Measurements from ENCODE around the gene TPGS1. TPM values are rescaled to one million over a fixed set of nuclear protein-coding genes. Genes with fewer than 3 reads are reported as not detected.

The TPGS1 gene
- total and polyA plus RNA-seq, 12 donors, result 7.1 to 22.2 (median 10.2) TPM

DNA sequence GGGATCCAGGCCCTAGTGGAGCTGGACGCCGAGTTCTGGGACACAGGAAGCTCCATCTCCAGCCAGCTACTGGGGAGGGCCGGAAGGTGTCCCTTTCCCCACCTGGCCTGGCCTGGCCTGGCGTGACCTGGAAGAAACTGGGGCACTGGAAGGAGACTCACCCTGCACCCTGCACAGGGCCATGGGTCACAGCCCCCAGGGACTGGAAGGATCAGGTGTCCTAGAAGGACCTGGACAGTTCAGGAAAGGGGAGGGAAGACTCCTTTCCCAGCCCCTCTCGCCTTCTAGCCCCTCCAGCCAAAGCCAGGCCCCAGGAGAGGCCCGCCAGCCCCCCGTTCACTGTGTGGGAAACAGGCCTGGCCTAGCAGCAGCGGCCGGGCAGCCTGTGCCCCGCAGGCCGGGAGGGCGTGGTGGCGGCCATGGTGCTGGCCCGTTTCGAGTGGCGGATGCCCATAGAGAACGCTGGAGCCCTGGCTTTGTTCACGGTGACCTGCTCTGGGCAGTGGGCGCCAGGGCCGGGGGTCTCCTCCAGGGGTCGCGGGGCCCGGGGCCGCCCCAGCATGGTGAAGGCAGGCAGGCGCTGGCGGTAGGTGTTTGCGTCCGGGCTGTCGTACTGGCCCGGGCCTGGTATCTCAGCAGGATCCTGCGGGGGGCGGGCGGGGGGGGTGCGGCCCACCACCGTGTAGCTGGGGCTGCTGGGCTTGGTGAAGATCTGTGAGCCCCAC lies 43.7 kb upstream of the TPGS1 start:
- intact Hi-C loops (cut with DNase I), result no loop called here
- ATAC-seq (peak in 1 of 8 donors; percentile 9), DNase-seq (no peak)
- no peaks in the 10 kb centered on the region for H3K9me3 ChIP-seq
- peaks cover 0 to 19% (median 17%) of the 10 kb centered on the region in 9 donors for H3K4me1 ChIP-seq
- WGBS, 2 donors, result 83% methylated on average over 35 of the region's 35 CpGs
- H3K4me3 ChIP-seq, result no peak overlapping the region
- no peak for TF ChIP-seq CTCF (IDR thresholded peaks at IDR 0.05)
- H3K27ac ChIP-seq, result no peak overlapping the region
- H3K36me3 ChIP-seq, result no peaks in the 10 kb centered on the region
- H3K27me3 ChIP-seq, result peaks cover 0 to 30% (median 0%) of the 10 kb centered on the region in 7 donors

- H3K9me3 ChIP-seq, result no peaks in the 10 kb centered on the region
- H3K27ac ChIP-seq, result no peak overlapping the region
- 90 to 93% methylated on average over 9 of the region's 9 CpGs for WGBS, 2 donors
- H3K36me3 ChIP-seq, result no peaks in the 10 kb centered on the region
- intact Hi-C loops (cut with DNase I), result no loop called here
- TF ChIP-seq CTCF (IDR thresholded peaks at IDR 0.05), result no peak
- H3K4me1 ChIP-seq, result peaks cover 0 to 19% (median 17%) of the 10 kb centered on the region in 9 donors
- no peak overlapping the region for H3K4me3 ChIP-seq
- no peak for DNase-seq
- H3K27me3 ChIP-seq, result peaks cover 0 to 30% (median 0%) of the 10 kb centered on the region in 7 donors
- no peak for ATAC-seq
Measured at GRCh38 chr19:464208-464545, 43.1 kb upstream of the TPGS1 start.

DNA sequence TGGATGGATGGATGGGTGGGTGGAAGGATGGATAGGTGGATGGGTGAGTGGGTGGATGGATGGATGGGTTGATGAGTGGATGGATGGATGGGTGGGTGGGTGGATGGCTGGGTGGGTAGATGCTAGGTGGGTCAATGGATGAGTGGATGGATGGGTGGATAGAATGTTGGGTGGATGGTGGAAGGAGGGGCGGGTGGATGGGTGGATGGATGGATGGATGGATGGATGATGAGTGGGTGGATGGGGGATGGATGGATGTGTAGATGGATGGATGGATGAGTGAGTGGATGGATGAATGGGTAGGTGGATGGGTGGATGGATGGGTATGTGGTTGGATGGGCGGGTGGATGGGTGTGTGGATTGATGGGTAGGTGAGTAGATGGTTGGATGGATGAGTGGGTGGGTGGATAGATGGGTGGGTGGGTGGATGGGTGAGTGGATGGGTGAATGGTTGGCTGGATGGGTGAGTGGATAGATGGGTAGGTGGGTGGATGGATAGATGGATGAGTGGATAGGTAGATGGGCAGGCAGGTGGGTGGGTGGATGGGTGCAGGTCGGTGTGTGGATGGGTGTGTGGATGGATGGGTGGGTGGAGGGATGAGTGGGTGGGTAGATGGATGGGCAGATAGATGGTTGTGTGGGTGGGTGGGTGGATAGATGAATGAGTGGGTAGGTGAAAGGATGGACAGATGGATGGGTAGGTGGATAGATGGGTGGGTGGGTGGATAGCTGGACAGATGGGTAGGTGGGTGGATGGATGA lies 42.1 kb upstream of the TPGS1 start:
- H3K9me3 ChIP-seq, result no peaks in the 10 kb centered on the region
- H3K4me3 ChIP-seq, result no peak overlapping the region
- H3K4me1 ChIP-seq, result peaks cover 0 to 14% (median 12%) of the 10 kb centered on the region in 9 donors
- peaks cover 0 to 22% (median 0%) of the 10 kb centered on the region in 7 donors for H3K27me3 ChIP-seq
- no peaks in the 10 kb centered on the region for H3K36me3 ChIP-seq
- WGBS, 2 donors, result 97% methylated on average over 3 of the region's 3 CpGs
- no peak for TF ChIP-seq CTCF (IDR thresholded peaks at IDR 0.05)
- H3K27ac ChIP-seq, result no peak overlapping the region
- no peak for ATAC-seq
- DNase-seq, result no peak
- intact Hi-C loops (cut with DNase I), result no loop called here

- DNase-seq, result no peak
- Histone ChIP-seq H3K4me3 (no peak overlapping the region), H3K36me3 (no peaks in the 10 kb centered on the region), H3K9me3 (no peaks in the 10 kb centered on the region), H3K27ac (no peak overlapping the region), H3K4me1 (no peaks in the 10 kb centered on the region), H3K27me3 (peaks cover 0 to 4% (median 0%) of the 10 kb centered on the region in 7 donors)
- TF ChIP-seq CTCF (IDR thresholded peaks at IDR 0.05), result no peak
- intact Hi-C loops (cut with DNase I), result no loop called here
- ATAC-seq, result no peak
- WGBS, 2 donors, result 79 to 84% methylated on average over 11 of the region's 11 CpGs
Measured at GRCh38 chr19:467554-467953, 39.7 kb upstream of the TPGS1 start.

Data from heart right ventricle (tissue), 16 donors.